Measurements from ENCODE around the gene ZCWPW1. TPM values are rescaled to one million over a fixed set of nuclear protein-coding genes. Genes with fewer than 3 reads are reported as not detected.
"Not testable (repeated sequence)": the region's sequence is repeated elsewhere in the genome, so short reads cannot be mapped to it uniquely, and the experiment has no call there.

The ZCWPW1 gene
- total and polyA plus RNA-seq, 2 experiments from 2014 or later = 0.59 to 2.7 TPM

DNA sequence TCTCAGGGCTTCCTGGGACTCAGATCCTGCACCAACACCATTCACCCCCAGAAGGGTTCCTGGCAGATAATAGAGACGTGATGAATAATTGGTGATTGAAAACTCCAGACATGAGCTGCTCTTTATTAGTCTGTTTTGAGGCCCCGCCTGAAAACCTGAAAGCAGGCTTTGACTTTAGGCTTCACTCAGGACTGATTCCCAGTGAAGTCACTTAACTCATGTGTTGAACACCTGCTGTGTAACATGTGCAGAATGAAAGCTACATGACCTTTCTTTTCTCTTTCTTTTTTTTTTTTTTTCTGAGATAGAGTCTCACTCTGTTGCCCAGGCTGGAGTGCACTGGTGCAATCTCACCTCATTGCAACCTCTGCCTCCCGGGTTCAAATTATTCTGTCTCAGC, 26.7 kb upstream of the ZCWPW1 start:
- H3K36me3 Mint-ChIP-seq (ENCODE audit: low read depth) = no peaks in the 10 kb centered on the region
- no peak overlapping the region for H2AFZ ChIP-seq
- peaks cover 9% of the 10 kb centered on the region for H3K4me1 Mint-ChIP-seq
- H3K4me3 Mint-ChIP-seq = no peak overlapping the region; the same call in 2 of the 3 replicates
- no peaks in the 10 kb centered on the region for H4K20me1 ChIP-seq (replicated peaks; ENCODE audit: insufficient read depth)
- no peaks in the 10 kb centered on the region for H3K36me3 ChIP-seq (ENCODE audit: insufficient read depth)
- no peaks in the 10 kb centered on the region for H3K9me3 Mint-ChIP-seq
- H3K27me3 ChIP-seq (ENCODE audit: insufficient read depth) = no peaks in the 10 kb centered on the region
- no peak for DNase-seq (ENCODE audit: low spot score)
- H3K79me2 ChIP-seq (replicated peaks; ENCODE audit: insufficient read depth) = no peaks in the 10 kb centered on the region
- no peak overlapping the region for H3K27ac Mint-ChIP-seq
- H3K4me3 ChIP-seq = no peak overlapping the region
- H3K27ac ChIP-seq (ENCODE audit: low read depth) = no peak overlapping the region
- H3K4me2 ChIP-seq = no peak overlapping the region
- no peak for ATAC-seq
- H3F3A ChIP-seq (replicated peaks; ENCODE audit: low read depth) = peaks cover 3% of the 10 kb centered on the region; the same call in 1 of the 2 replicates
- H3K9me2 ChIP-seq (ENCODE audit: insufficient read depth) = no peaks in the 10 kb centered on the region
- peaks cover 10% of the 10 kb centered on the region for H3K4me1 ChIP-seq (ENCODE audit: insufficient read depth)
- H3K27me3 Mint-ChIP-seq (ENCODE audit: insufficient read depth, low read depth, poor library complexity) = peaks cover 24% of the 10 kb centered on the region
- TF ChIP-seq, protein P1, sequence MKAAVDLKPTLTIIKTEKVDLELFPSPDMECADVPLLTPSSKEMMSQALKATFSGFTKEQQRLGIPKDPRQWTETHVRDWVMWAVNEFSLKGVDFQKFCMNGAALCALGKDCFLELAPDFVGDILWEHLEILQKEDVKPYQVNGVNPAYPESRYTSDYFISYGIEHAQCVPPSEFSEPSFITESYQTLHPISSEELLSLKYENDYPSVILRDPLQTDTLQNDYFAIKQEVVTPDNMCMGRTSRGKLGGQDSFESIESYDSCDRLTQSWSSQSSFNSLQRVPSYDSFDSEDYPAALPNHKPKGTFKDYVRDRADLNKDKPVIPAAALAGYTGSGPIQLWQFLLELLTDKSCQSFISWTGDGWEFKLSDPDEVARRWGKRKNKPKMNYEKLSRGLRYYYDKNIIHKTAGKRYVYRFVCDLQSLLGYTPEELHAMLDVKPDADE (IDR thresholded peaks at IDR 0.05) = no peak
- TF ChIP-seq, protein P2, sequence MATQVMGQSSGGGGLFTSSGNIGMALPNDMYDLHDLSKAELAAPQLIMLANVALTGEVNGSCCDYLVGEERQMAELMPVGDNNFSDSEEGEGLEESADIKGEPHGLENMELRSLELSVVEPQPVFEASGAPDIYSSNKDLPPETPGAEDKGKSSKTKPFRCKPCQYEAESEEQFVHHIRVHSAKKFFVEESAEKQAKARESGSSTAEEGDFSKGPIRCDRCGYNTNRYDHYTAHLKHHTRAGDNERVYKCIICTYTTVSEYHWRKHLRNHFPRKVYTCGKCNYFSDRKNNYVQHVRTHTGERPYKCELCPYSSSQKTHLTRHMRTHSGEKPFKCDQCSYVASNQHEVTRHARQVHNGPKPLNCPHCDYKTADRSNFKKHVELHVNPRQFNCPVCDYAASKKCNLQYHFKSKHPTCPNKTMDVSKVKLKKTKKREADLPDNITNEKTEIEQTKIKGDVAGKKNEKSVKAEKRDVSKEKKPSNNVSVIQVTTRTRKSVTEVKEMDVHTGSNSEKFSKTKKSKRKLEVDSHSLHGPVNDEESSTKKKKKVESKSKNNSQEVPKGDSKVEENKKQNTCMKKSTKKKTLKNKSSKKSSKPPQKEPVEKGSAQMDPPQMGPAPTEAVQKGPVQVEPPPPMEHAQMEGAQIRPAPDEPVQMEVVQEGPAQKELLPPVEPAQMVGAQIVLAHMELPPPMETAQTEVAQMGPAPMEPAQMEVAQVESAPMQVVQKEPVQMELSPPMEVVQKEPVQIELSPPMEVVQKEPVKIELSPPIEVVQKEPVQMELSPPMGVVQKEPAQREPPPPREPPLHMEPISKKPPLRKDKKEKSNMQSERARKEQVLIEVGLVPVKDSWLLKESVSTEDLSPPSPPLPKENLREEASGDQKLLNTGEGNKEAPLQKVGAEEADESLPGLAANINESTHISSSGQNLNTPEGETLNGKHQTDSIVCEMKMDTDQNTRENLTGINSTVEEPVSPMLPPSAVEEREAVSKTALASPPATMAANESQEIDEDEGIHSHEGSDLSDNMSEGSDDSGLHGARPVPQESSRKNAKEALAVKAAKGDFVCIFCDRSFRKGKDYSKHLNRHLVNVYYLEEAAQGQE (IDR thresholded peaks at IDR 0.05; ENCODE audit: unreplicated experiment) = no peak
- TF ChIP-seq JUNB (IDR thresholded peaks at IDR 0.05; ENCODE audit: unreplicated experiment) = no peak
- TF ChIP-seq STAT1 (IDR thresholded peaks at IDR 0.05; ENCODE audit: unreplicated experiment) = no peak
- TF ChIP-seq EZH2 (IDR thresholded peaks at IDR 0.05; ENCODE audit: low read depth, unreplicated experiment) = no peak
- TF ChIP-seq CREB1 (CRISPR knock-in tag; IDR thresholded peaks at IDR 0.05; ENCODE audit: low read depth) = no peak
- no peak for TF ChIP-seq ZNF331 (CRISPR knock-in tag; IDR thresholded peaks at IDR 0.05; ENCODE audit: low read depth)

DNA sequence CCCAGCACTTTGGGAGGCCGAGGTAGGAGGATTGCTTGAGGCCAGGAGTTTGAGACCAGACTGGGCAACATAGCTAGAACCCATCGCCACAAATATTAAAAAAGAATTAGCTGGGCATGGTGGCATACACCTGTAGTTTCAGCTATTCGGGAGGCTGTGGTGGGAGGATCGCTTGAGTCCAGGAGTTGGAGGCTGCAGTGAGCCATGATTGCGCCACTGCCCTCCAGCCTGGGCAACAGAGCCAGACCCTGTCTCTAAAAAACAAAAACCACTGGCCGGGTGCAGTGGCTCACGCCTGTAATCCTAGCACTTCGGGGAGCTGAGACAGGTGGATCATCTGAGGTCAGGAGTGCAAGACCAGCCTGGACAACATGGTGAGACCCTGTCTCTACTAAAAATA, 25.4 kb upstream of the ZCWPW1 start:
- Mint-ChIP-seq H3K27me3 (ENCODE audit: insufficient read depth, low read depth, poor library complexity) (peaks cover 24% of the 10 kb centered on the region), H3K4me1 (peaks cover 12% of the 10 kb centered on the region)
- H4K20me1 ChIP-seq (replicated peaks; ENCODE audit: insufficient read depth); H3K27ac ChIP-seq (ENCODE audit: low read depth); DNase-seq (ENCODE audit: low spot score); H3K9me3 Mint-ChIP-seq; H3F3A ChIP-seq (replicated peaks; ENCODE audit: low read depth); H3K4me3 ChIP-seq; H3K4me3 Mint-ChIP-seq; H3K27ac Mint-ChIP-seq; H3K4me2 ChIP-seq; H3K27me3 ChIP-seq (ENCODE audit: insufficient read depth); H3K36me3 Mint-ChIP-seq (ENCODE audit: low read depth); H3K9me2 ChIP-seq (ENCODE audit: insufficient read depth); H3K79me2 ChIP-seq (replicated peaks; ENCODE audit: insufficient read depth); ATAC-seq; H3K36me3 ChIP-seq (ENCODE audit: insufficient read depth); H2AFZ ChIP-seq: not testable (repeated sequence)
- H3K4me1 ChIP-seq (ENCODE audit: insufficient read depth) = peaks cover 10% of the 10 kb centered on the region

Measured in GM23338 (cell line).